ENCODE results near the gene PPP1R9A.

PPP1R9A gene

GRCh38 chr7:95092324-95092723 lies 184.9 kb downstream of the PPP1R9A start:
- DNase-seq (ENCODE audit: low read depth in 1 of 2, low spot score in 1 of 2) = no peak

- no peak for DNase-seq (ENCODE audit: low read depth in 1 of 2, low spot score in 1 of 2)
Observed at GRCh38 chr7:95095259-95095965, 188.0 kb downstream of the PPP1R9A start.

GRCh38 chr7:95095966-95096540 lies 188.7 kb downstream of the PPP1R9A start:
- no peak for DNase-seq (ENCODE audit: low read depth in 1 of 2, low spot score in 1 of 2)

- DNase-seq (ENCODE audit: low read depth in 1 of 2, low spot score in 1 of 2) = no peak
Observed at GRCh38 chr7:95097291-95097690, 189.9 kb downstream of the PPP1R9A start.

GRCh38 chr7:95097851-95098250 lies 190.5 kb downstream of the PPP1R9A start:
- no peak for DNase-seq (ENCODE audit: low read depth in 1 of 2, low spot score in 1 of 2)

- no peak for DNase-seq (ENCODE audit: low read depth in 1 of 2, low spot score in 1 of 2)
Observed at GRCh38 chr7:95099106-95099505, 191.7 kb downstream of the PPP1R9A start.

- DNase-seq (ENCODE audit: low read depth in 1 of 2, low spot score in 1 of 2) = no peak
Observed at GRCh38 chr7:95101422-95101821, 194.0 kb downstream of the PPP1R9A start.

- no peak for DNase-seq (ENCODE audit: low read depth in 1 of 2, low spot score in 1 of 2)
Observed at GRCh38 chr7:95102662-95103061, 195.3 kb downstream of the PPP1R9A start.

GRCh38 chr7:95104739-95105138 lies 197.3 kb downstream of the PPP1R9A start:
- DNase-seq (ENCODE audit: low read depth in 1 of 2, low spot score in 1 of 2) = no peak

GRCh38 chr7:95105627-95106026 lies 198.2 kb downstream of the PPP1R9A start:
- DNase-seq (ENCODE audit: low read depth in 1 of 2, low spot score in 1 of 2) = no peak

- no peak for DNase-seq (ENCODE audit: low read depth in 1 of 2, low spot score in 1 of 2)
Observed at GRCh38 chr7:95106401-95106800, 199.0 kb downstream of the PPP1R9A start.

GRCh38 chr7:95110707-95111106 lies 203.3 kb downstream of the PPP1R9A start:
- DNase-seq (ENCODE audit: low read depth in 1 of 2, low spot score in 1 of 2) = no peak

- DNase-seq (ENCODE audit: low read depth in 1 of 2, low spot score in 1 of 2) = no peak
Observed at GRCh38 chr7:95113590-95113989, 206.2 kb downstream of the PPP1R9A start.

GRCh38 chr7:95126053-95126709 lies 218.8 kb downstream of the PPP1R9A start:
- DNase-seq (ENCODE audit: low read depth in 1 of 2, low spot score in 1 of 2) = no peak

GRCh38 chr7:95132500-95132899 lies 225.1 kb downstream of the PPP1R9A start:
- no peak for DNase-seq (ENCODE audit: low read depth in 1 of 2, low spot score in 1 of 2)

- no peak for DNase-seq (ENCODE audit: low read depth in 1 of 2, low spot score in 1 of 2)
Observed at GRCh38 chr7:95139922-95140321, 232.5 kb downstream of the PPP1R9A start.

GRCh38 chr7:95141755-95142154 lies 234.4 kb downstream of the PPP1R9A start:
- no peak for DNase-seq (ENCODE audit: low read depth in 1 of 2, low spot score in 1 of 2)

GRCh38 chr7:95144256-95144655 lies 236.9 kb downstream of the PPP1R9A start:
- no peak for DNase-seq (ENCODE audit: low read depth in 1 of 2, low spot score in 1 of 2)

GRCh38 chr7:95155965-95156364 lies 248.6 kb downstream of the PPP1R9A start:
- no peak for DNase-seq (ENCODE audit: low read depth in 1 of 2, low spot score in 1 of 2)

- no peak for DNase-seq (ENCODE audit: low read depth in 1 of 2, low spot score in 1 of 2)
Observed at GRCh38 chr7:95157381-95157780, 250.0 kb downstream of the PPP1R9A start.

GRCh38 chr7:95169678-95170077 lies 262.3 kb downstream of the PPP1R9A start:
- DNase-seq (ENCODE audit: low read depth in 1 of 2, low spot score in 1 of 2) = no peak

GRCh38 chr7:95172420-95172819 lies 265.0 kb downstream of the PPP1R9A start:
- no peak for DNase-seq (ENCODE audit: low read depth in 1 of 2, low spot score in 1 of 2)

GRCh38 chr7:95190515-95190914 lies 283.1 kb downstream of the PPP1R9A start:
- DNase-seq (ENCODE audit: low read depth in 1 of 2, low spot score in 1 of 2) = no peak
